ENCODE measurements around the gene THAP3. TPM values are rescaled to one million over a fixed set of nuclear protein-coding genes. Genes with fewer than 3 reads are reported as not detected.

The THAP3 gene
- total and polyA plus RNA-seq, 2 donors (not counting 1 experiment from before 2014, with no cell fraction given), result 20.2 to 30.4 TPM

DNA sequence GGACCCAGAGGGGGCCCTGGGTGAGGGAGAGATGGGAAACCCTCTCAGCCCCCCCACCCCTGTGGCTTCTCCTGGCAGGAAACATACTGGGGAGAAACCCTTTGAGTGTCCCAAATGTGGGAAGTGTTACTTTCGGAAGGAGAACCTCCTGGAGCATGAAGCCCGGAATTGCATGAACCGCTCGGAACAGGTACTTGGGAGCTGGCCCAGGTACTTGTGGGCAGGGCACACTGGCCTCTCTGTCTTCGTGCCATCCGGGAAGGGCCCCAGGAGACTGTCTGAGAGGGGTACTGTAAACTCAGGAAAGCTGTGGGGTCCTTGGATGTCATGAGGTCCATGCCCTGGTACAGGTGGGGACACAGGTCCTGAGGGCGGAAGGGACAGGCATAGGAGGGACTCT lies 38.8 kb upstream of the THAP3 start:
- TF ChIP-seq, protein P1, sequence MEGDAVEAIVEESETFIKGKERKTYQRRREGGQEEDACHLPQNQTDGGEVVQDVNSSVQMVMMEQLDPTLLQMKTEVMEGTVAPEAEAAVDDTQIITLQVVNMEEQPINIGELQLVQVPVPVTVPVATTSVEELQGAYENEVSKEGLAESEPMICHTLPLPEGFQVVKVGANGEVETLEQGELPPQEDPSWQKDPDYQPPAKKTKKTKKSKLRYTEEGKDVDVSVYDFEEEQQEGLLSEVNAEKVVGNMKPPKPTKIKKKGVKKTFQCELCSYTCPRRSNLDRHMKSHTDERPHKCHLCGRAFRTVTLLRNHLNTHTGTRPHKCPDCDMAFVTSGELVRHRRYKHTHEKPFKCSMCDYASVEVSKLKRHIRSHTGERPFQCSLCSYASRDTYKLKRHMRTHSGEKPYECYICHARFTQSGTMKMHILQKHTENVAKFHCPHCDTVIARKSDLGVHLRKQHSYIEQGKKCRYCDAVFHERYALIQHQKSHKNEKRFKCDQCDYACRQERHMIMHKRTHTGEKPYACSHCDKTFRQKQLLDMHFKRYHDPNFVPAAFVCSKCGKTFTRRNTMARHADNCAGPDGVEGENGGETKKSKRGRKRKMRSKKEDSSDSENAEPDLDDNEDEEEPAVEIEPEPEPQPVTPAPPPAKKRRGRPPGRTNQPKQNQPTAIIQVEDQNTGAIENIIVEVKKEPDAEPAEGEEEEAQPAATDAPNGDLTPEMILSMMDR (IDR thresholded peaks at IDR 0.05), result no peak
- no peak for TF ChIP-seq EZH2 (IDR thresholded peaks at IDR 0.05; ENCODE audit: borderline replicate concordance, insufficient read depth, low read depth, low read length, poor library complexity, severe bottlenecking)
- peaks cover 34% of the 10 kb centered on the region for H3K79me2 ChIP-seq (ENCODE audit: control insufficient read depth, insufficient read depth, low read length)
- no peaks in the 10 kb centered on the region for H3K9me3 Mint-ChIP-seq (ENCODE audit: insufficient read depth)
- DNase-seq (no peak), ATAC-seq (ENCODE audit: low read depth) (no peak)
- no peak overlapping the region for H3K4me2 ChIP-seq (replicated peaks; ENCODE audit: low read depth, low read length, poor library complexity, severe bottlenecking)
- H3K4me3 ChIP-seq (ENCODE audit: control extremely low read depth in 1 of 5, extremely low read depth in 1 of 5, insufficient read depth in 1 of 5, low read depth in 2 of 5, low read length in 4 of 5), result no peak overlapping the region
- H3K4me1 ChIP-seq (ENCODE audit: control insufficient read depth in 2 of 2, insufficient read depth in 2 of 2, low read length in 2 of 2), result peaks cover 12 to 27% of the 10 kb centered on the region in 2 donors
- H3K4me1 Mint-ChIP-seq, result peaks cover 24% of the 10 kb centered on the region
- H3K27me3 Mint-ChIP-seq, result no peaks in the 10 kb centered on the region
- peaks cover 0 to 39% of the 10 kb centered on the region in 2 experiments for H3K36me3 ChIP-seq (replicated peaks in 1 of 2; ENCODE audit: control extremely low read depth in 1 of 2, control insufficient read depth in 1 of 2, extremely low read depth in 1 of 2, insufficient read depth in 2 of 2, low read length in 1 of 2)
- peaks cover 48% of the 10 kb centered on the region for H4K20me1 ChIP-seq (ENCODE audit: control insufficient read depth, insufficient read depth, low read length, poor library complexity, severe bottlenecking)
- H3K9me3 ChIP-seq (ENCODE audit: control extremely low read depth in 1 of 3, control insufficient read depth in 2 of 3, insufficient read depth in 1 of 3, low read length in 2 of 3), result no peaks in the 10 kb centered on the region
- no peak overlapping the region for H3K27ac Mint-ChIP-seq
- H3K27me3 ChIP-seq (replicated peaks in 1 of 4; ENCODE audit: control extremely low read depth in 1 of 4, control insufficient read depth in 3 of 4, insufficient read depth in 4 of 4, low read length in 3 of 4), result no peaks in the 10 kb centered on the region
- POLR2A ChIA-PET, result no interaction called here
- intact Hi-C loops (cut with micrococcal nuclease), result no loop called here
- H3K27ac ChIP-seq (ENCODE audit: low read length in 2 of 2), result no peak overlapping the region
- H2AFZ ChIP-seq (ENCODE audit: insufficient read depth, low read depth, low read length, poor library complexity, severe bottlenecking), result no peak overlapping the region
- 99% methylated on average over 7 of the region's 7 CpGs for WGBS (ENCODE audit: insufficient coverage)
- no peak overlapping the region for H3K4me3 Mint-ChIP-seq
- CTCF ChIA-PET, result no interaction called here
- H3K9ac ChIP-seq (ENCODE audit: low read length), result no peak overlapping the region

DNA sequence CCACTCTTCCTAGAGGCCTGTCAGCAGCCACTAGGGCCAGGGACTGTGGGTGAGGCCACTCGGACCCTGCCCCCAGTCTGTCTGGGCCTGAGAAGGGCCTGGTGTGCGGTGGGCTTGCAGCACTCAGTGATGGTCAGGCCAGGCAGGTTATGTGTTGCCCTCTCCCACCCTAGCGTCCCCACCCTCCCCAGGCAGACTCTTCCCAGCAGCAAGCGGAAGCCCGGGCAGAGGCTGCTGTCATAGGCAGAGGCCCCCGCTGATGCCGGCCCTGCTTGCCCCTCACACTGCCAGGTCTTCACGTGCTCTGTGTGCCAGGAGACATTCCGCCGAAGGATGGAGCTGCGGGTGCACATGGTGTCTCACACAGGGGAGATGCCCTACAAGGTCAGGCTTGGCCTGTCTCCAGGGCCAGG lies 38.3 kb upstream of the THAP3 start:
- Histone ChIP-seq H3K27me3 (replicated peaks in 1 of 4; ENCODE audit: control extremely low read depth in 1 of 4, control insufficient read depth in 3 of 4, insufficient read depth in 4 of 4, low read length in 3 of 4) (no peaks in the 10 kb centered on the region), H3K79me2 (ENCODE audit: control insufficient read depth, insufficient read depth, low read length) (peaks cover 29% of the 10 kb centered on the region), H3K27ac (ENCODE audit: low read length in 2 of 2) (no peak overlapping the region), H3K4me2 (replicated peaks; ENCODE audit: low read depth, low read length, poor library complexity, severe bottlenecking) (no peak overlapping the region), H3K9ac (ENCODE audit: low read length) (no peak overlapping the region), H3K4me1 (ENCODE audit: control insufficient read depth in 2 of 2, insufficient read depth in 2 of 2, low read length in 2 of 2) (peaks cover 6 to 27% of the 10 kb centered on the region in 2 donors), H3K4me3 (ENCODE audit: control extremely low read depth in 1 of 5, extremely low read depth in 1 of 5, insufficient read depth in 1 of 5, low read depth in 2 of 5, low read length in 4 of 5) (no peak overlapping the region), H3K36me3 (replicated peaks in 1 of 2; ENCODE audit: control extremely low read depth in 1 of 2, control insufficient read depth in 1 of 2, extremely low read depth in 1 of 2, insufficient read depth in 2 of 2, low read length in 1 of 2) (peaks cover 0 to 39% of the 10 kb centered on the region in 2 experiments), H2AFZ (ENCODE audit: insufficient read depth, low read depth, low read length, poor library complexity, severe bottlenecking) (no peak overlapping the region), H3K9me3 (ENCODE audit: control extremely low read depth in 1 of 3, control insufficient read depth in 2 of 3, insufficient read depth in 1 of 3, low read length in 2 of 3) (no peaks in the 10 kb centered on the region), H4K20me1 (ENCODE audit: control insufficient read depth, insufficient read depth, low read length, poor library complexity, severe bottlenecking) (peaks cover 49% of the 10 kb centered on the region)
- Mint-ChIP-seq H3K4me1 (peaks cover 20% of the 10 kb centered on the region), H3K4me3 (no peak overlapping the region), H3K9me3 (ENCODE audit: insufficient read depth) (no peaks in the 10 kb centered on the region), H3K27ac (no peak overlapping the region), H3K27me3 (no peaks in the 10 kb centered on the region)
- DNase-seq (no peak), ATAC-seq (ENCODE audit: low read depth) (no peak)
- 97% methylated on average over 11 of the region's 11 CpGs for WGBS (ENCODE audit: insufficient coverage)
- POLR2A ChIA-PET, result interaction anchor here (0.6 kb wide), 1 partner anchor 28 kb away, joined by 3 read pairs; no protein-coding TSS in a partner anchor
- CTCF ChIA-PET, result no interaction called here
- TF ChIP-seq EZH2 (IDR thresholded peaks at IDR 0.05; ENCODE audit: borderline replicate concordance, insufficient read depth, low read depth, low read length, poor library complexity, severe bottlenecking), result no peak
- TF ChIP-seq, protein P1 (IDR thresholded peaks at IDR 0.05), result no peak
- intact Hi-C loops (cut with micrococcal nuclease), result no loop called here
